ENCODE measurements around the gene PTOV1.
A peak's percentile ranks its signal among the peaks of the same experiment; 100 is the strongest.

The PTOV1 gene

DNA sequence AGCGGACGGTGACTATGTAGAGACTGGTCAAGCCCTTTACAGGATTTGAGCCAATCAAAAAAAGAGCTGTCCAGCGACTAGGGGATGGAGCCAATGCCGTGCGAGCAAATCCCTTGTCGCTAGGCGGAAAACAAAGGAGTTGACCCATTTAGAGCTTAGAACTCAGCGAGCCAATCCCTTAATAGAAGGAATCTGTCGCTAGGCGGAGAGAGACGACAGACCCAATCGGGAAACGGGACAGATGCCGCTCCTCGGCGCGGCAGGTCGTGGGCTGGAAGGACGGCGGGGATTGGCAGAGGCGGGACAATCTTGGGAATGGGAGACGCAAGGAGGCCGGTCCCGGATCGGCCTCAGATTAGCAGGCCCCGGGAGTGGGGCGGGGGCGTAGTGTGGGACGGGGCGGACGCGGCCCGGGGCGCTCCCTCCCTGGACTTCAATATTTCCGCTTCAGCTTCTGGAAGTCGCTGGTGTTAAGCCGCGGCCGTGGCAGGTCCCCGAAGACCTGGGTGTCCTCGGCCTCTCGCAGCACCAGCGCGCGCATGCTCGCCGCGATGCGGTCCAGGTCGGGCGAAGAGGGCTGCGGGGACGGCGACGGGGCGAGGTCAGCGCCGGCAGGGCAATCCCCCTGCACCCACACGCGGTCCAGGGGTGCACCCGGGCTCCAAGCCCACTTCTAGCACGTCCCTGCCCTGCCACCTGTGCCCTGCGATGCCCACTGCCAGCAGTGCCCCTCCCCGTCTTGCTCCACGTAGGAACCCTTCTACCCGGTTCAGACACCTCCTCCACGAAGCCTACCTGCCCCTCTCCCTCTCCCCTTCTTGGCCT lies 18.7 kb downstream of the PTOV1 start:
- FAIRE-seq, result peak; percentile 98
- TF ChIP-seq POLR2AphosphoS5 (IDR thresholded peaks at IDR 0.05; ENCODE audit: low read depth, low read length) (no peak; the same call in 1 of the 2 replicates), POLR2A (IDR thresholded peaks at IDR 0.05; ENCODE audit: low read depth, low read length) (0 out of 2 replicates have a peak, but pooled peaks have one; percentile 20)
- DNase-seq (ENCODE audit: insufficient read length, low spot score), result peak; percentile 79

DNA sequence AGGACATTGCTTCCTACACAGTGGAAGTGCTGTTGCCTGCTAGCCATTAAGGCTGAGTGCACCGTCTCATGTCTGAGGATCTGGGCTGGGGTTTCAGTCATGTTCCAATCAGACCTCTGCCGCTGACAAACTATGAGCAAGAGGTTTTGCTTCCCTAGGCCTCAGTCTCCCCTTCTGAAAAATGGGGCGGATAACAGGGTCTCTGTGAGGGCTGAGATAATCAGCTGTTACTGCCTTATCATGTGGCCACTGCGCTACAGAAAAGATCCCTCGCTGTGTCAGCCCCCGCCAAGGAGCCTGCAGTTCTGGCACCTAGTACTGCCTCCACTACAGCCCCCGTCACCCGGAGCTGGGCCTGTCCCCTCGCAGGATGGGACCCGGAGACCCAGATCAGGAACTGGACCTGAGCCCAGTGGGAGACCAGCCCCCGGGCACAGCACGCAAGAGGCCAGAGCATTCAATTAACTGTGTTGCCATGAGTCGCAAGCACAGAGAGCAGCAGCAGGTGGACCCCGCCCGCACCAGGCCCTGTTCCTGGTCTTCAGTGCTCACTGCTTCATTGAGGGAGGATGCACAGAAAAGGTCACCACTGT lies 19.4 kb downstream of the PTOV1 start:
- FAIRE-seq, result no peak
- DNase-seq (ENCODE audit: insufficient read length, low spot score), result no peak
- TF ChIP-seq POLR2AphosphoS5 (IDR thresholded peaks at IDR 0.05; ENCODE audit: low read depth, low read length) (no peak), PAX5 (IDR thresholded peaks at IDR 0.05; ENCODE audit: insufficient read depth, low read length, severe bottlenecking) (no peak), SPI1 (IDR thresholded peaks at IDR 0.05; ENCODE audit: low read depth, low read length) (no peak), POU2F2 (IDR thresholded peaks at IDR 0.05; ENCODE audit: low read depth, low read length) (no peak), POLR2A (IDR thresholded peaks at IDR 0.05; ENCODE audit: low read depth, low read length) (no peak), TAF1 (IDR thresholded peaks at IDR 0.05; ENCODE audit: low read depth, low read length) (no peak)

DNA sequence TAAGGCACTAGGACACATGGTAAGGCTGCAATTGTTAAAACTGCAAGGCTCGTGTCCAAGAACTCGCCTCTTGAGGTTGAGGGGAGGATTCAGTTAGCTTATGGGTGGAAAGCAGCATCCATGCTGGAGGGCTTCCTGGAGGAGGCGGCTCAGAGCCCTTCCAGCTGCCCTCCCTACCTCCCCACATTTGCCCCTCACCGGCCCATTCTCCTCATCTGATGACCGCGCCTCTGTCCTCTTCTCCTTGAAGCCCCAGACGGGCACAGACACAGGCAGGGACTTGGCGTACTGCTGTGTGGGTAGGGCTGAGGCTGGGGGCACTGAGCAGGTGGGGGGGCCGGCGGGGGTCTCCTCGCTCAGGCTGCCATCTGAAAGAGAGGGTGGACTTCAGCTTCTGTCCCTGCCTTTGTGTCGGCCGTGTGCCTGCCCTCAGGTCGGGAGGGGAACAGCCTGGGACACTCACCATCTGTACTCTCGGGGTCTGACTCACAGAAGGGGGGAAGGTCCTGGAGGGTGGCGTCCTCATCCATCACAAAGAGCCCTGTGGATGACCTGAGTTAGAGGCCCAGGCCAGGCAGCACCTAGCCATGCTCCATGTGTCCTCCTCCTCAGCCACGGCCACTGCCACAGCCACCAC lies 20.5 kb downstream of the PTOV1 start:
- no peak for DNase-seq (ENCODE audit: insufficient read length, low spot score)
- TF ChIP-seq SPI1 (IDR thresholded peaks at IDR 0.05; ENCODE audit: low read depth, low read length) (no peak), POLR2AphosphoS5 (IDR thresholded peaks at IDR 0.05; ENCODE audit: low read depth, low read length) (no peak), TAF1 (IDR thresholded peaks at IDR 0.05; ENCODE audit: low read depth, low read length) (no peak), POLR2A (IDR thresholded peaks at IDR 0.05; ENCODE audit: low read depth, low read length) (no peak), POU2F2 (IDR thresholded peaks at IDR 0.05; ENCODE audit: low read depth, low read length) (no peak), PAX5 (IDR thresholded peaks at IDR 0.05; ENCODE audit: insufficient read depth, low read length, severe bottlenecking) (no peak)
- no peak for FAIRE-seq

DNA sequence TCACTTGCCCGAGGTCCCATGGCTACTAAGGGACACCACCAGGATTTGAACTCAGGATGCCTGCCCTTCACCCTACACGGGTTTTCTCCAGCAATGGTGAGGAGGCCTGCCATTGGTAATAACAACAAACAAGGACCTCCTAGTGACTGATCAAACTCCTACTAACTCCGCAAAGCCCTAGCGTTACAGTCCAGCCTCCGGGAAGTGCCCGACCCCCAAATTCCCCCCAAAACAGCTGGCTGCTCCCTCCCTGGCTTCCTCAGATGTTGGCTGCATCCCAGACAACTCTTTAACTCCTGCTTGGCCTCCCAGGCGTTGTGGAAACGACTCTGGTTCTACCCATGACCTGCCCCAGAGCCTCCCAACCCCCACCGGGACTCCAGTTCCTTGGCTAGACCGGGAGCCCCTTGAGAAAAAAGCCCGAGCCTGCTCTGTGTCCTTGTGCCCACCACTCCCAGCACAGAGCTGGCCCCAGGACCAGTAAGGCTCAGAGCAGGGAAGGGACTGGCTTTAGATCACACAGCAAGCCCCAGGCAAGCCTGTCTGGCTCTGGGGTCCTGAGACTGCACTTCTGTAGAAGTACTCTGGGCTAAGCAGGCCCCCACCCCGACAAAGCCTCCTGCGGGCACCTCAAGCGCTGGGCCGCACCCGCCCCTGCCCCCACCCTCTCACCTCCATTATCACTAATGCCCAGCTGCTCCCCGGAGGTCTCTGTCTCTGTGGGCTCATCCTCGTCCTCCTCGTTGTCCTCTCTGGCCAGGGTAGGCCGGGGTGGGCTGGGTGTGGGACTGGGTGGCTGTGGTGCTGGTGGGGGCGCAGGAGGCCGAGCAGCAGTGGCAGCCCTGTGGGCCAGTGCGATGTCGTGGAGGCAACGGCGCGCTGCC lies 21.5 kb downstream of the PTOV1 start:
- no peak for TF ChIP-seq POLR2A (IDR thresholded peaks at IDR 0.05; ENCODE audit: low read depth, low read length)
- no peak for TF ChIP-seq POLR2AphosphoS5 (IDR thresholded peaks at IDR 0.05; ENCODE audit: low read depth, low read length)
- no peak for TF ChIP-seq SPI1 (IDR thresholded peaks at IDR 0.05; ENCODE audit: low read depth, low read length)
- TF ChIP-seq PAX5 (IDR thresholded peaks at IDR 0.05; ENCODE audit: insufficient read depth, low read length, severe bottlenecking), result no peak
- TF ChIP-seq TAF1 (IDR thresholded peaks at IDR 0.05; ENCODE audit: low read depth, low read length), result no peak
- TF ChIP-seq POU2F2 (IDR thresholded peaks at IDR 0.05; ENCODE audit: low read depth, low read length), result no peak
- DNase-seq (ENCODE audit: insufficient read length, low spot score) (no peak), FAIRE-seq (no peak)

DNA sequence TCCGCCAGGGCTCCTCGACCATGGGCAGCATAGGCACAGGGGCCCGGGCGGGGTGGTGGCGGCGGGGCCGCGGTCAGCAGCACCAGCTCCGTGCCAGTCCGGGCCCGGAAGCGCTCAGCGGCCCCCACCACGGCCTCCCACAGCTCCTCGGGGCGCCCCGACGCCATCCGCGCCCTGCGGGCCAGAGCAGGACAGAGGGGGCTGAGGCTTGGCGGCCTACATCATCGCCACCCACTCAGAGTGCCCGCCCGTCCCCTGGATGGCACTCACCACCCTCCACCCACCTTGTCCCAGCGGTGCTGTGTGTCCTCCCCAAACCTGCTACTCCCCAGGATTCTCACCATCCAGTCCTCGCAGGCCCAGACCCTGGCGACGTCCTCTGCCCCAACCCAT lies 22.2 kb downstream of the PTOV1 start:
- no peak for DNase-seq (ENCODE audit: insufficient read length, low spot score)
- TF ChIP-seq SPI1 (IDR thresholded peaks at IDR 0.05; ENCODE audit: low read depth, low read length) (no peak), POLR2AphosphoS5 (IDR thresholded peaks at IDR 0.05; ENCODE audit: low read depth, low read length) (no peak), PAX5 (IDR thresholded peaks at IDR 0.05; ENCODE audit: insufficient read depth, low read length, severe bottlenecking) (no peak), TAF1 (IDR thresholded peaks at IDR 0.05; ENCODE audit: low read depth, low read length) (no peak), POLR2A (IDR thresholded peaks at IDR 0.05; ENCODE audit: low read depth, low read length) (no peak), POU2F2 (IDR thresholded peaks at IDR 0.05; ENCODE audit: low read depth, low read length) (no peak)
- FAIRE-seq, result no peak

DNA sequence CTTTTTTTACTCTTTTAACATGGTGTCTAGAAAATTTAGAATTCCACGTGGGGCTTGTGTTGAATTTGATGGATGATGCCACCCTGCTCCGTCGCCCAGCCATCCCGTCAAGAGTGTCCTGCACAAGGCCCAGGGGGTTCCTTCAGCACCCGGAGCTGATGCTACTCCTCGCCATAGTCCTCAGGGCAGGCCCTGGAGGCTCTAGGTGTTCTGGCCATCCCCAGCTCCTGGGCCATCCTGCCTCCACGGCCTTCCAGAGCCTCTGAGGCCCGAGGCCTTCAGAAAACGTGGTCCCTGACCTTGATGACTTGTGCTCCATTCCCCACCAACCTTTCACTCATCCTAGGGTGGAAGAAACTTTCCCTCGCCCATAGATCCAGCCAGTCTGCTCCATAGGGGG lies 22.9 kb downstream of the PTOV1 start:
- FAIRE-seq (no peak), DNase-seq (ENCODE audit: insufficient read length, low spot score) (no peak)
- no peak for TF ChIP-seq POLR2A (IDR thresholded peaks at IDR 0.05; ENCODE audit: low read depth, low read length)
- no peak for TF ChIP-seq POLR2AphosphoS5 (IDR thresholded peaks at IDR 0.05; ENCODE audit: low read depth, low read length)
- TF ChIP-seq SPI1 (IDR thresholded peaks at IDR 0.05; ENCODE audit: low read depth, low read length), result no peak

DNA sequence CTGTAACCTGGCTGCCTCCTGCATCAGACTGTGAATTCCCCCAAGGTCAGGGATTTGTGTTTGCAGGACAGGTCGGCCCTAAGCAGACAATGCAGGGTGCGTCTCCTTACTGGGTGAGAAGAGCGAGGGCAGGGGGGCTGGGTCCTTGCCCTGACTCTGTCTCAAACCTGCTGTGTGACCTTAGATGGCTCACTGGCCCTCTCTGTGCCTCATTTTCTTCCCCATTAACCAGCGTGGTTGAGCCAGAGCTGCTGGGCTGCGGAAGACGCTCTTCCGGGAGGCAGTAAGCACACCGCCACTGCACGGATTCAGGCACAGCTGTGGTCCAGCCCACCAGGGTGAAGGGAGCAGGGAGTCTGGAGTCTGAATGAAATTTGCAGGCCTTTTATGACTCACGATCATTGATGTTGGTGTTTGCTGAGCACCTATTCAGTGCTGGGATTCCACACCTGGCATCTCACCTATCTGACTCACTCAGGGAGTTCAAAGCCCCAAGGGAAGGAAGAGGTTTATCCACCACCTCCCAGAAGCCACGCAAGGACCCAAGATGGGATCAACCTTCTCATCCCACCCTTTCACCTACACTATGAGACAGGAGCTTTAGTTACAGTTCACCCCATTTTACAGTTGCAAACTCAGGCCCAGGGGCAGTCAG lies 23.7 kb downstream of the PTOV1 start:
- TF ChIP-seq POLR2A (IDR thresholded peaks at IDR 0.05; ENCODE audit: low read depth, low read length) (no peak), PAX5 (IDR thresholded peaks at IDR 0.05; ENCODE audit: insufficient read depth, low read length, severe bottlenecking) (no peak), SPI1 (IDR thresholded peaks at IDR 0.05; ENCODE audit: low read depth, low read length) (no peak), POU2F2 (IDR thresholded peaks at IDR 0.05; ENCODE audit: low read depth, low read length) (no peak), TAF1 (IDR thresholded peaks at IDR 0.05; ENCODE audit: low read depth, low read length) (no peak), POLR2AphosphoS5 (IDR thresholded peaks at IDR 0.05; ENCODE audit: low read depth, low read length) (no peak)
- DNase-seq (ENCODE audit: insufficient read length, low spot score) (no peak), FAIRE-seq (no peak)

DNA sequence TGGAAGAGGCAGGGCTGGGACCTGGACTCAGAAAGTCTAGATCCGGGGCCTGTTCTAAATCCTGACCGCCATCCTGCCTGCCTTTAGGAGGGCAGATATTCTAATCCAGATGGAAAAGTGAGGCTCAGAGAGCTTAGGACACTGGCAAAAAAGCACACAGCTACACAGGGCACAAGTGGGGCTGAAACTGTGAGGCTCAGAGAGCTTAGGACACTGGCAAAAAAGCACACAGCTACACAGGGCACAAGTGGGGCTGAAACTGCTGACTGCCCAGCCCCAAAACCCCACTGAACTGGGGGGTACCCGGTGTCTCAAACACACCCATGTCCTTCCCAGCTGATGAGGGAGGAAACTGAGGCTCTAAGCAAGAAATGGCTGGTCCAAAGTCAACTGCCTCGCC lies 24.2 kb downstream of the PTOV1 start:
- TF ChIP-seq POLR2AphosphoS5 (IDR thresholded peaks at IDR 0.05; ENCODE audit: low read depth, low read length) (no peak), PAX5 (IDR thresholded peaks at IDR 0.05; ENCODE audit: insufficient read depth, low read length, severe bottlenecking) (no peak), POU2F2 (IDR thresholded peaks at IDR 0.05; ENCODE audit: low read depth, low read length) (no peak), TAF1 (IDR thresholded peaks at IDR 0.05; ENCODE audit: low read depth, low read length) (no peak), SPI1 (IDR thresholded peaks at IDR 0.05; ENCODE audit: low read depth, low read length) (no peak), POLR2A (IDR thresholded peaks at IDR 0.05; ENCODE audit: low read depth, low read length) (no peak)
- peak; percentile 5 for FAIRE-seq
- DNase-seq (ENCODE audit: insufficient read length, low spot score), result no peak

Measured in GM12891 (cell line).